GM19240 (cell line): ENCODE measurements around the gene ANKRA2.

Experiments used
- DNase-seq: peaks from one replicate; pipeline ENCODE4 v3.0.0; 2011; ENCODE audit warnings: low spot score; ENCODE audit not compliant: insufficient read length

The ANKRA2 gene

GRCh38 chr5:73565139-73565968 is at the start of gene ANKRA2, which contains the start of gene UTP15:
Gene ANKRA2, minus strand, starts transcription at chr5:73565639. Its CDS starts 2,758 bp downstream, at chr5:73562881.
Gene UTP15, plus strand, starts transcription at chr5:73565743. Its CDS starts 1,602 bp downstream, at chr5:73567345.
- peak; percentile 57 for DNase-seq

- DNase-seq, result no peak
Observed at GRCh38 chr5:73615085-73615484, 49.6 kb upstream of the ANKRA2 start.

DNA sequence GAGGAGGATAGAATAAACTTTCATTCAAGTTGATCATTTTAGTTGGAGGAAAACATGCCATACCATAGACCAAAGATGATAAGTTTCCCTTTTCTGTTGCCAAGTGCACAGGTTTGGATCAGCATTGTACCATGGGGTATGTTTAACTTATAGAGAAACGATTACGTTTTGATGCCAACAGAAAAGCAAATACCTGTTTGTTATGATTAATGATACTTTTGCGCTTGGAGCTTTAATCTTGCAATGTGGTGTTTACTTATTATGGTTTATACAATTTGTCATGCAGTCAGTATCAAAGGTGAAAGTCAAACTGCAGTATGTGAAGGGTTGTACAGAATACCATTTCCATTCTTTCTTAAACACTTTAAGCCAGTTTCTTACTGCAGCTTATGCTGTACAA is 47.4 kb upstream of the ANKRA2 start:
- DNase-seq, result no peak

DNA sequence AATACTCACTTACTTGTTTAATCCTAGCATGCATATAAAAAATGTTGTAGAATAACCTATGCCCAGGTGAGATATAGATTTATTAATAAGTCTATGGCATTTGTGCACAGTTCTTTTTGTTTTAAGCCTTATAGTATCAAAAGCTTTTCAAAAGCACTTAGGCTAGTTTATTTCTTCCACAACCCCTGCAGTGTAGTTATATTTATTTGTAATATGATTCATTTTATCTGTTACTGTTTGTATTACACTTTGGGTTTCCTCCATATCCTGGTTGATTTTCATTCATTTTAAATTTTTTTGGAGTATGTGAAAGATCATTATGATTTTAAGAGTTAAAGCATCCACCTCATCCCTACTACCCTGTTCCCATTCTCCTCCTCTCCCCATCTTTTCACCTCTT is 41.8 kb upstream of the ANKRA2 start:
- DNase-seq, result no peak

- no peak for DNase-seq
Observed at GRCh38 chr5:73606206-73606753, 40.8 kb upstream of the ANKRA2 start.

- no peak for DNase-seq
Observed at GRCh38 chr5:73605223-73606087, 40.0 kb upstream of the ANKRA2 start.

DNA sequence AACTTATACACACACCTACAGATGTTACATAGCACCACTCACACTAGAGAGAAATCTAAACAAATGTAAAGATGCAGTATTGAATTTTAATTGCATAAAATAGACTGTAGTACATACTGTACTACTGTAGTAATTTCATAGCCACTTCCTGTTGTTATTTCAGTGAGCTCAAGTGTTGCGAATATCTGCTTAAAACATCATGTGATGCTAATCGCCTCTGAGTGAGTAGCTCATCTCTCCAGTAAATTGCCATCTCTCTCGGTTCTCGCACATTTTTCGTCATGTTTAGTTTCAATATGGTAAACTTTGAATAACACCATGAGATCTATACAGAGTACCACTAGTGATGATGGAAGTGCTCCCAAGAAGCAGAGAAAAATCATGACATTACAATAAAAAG is 38.6 kb upstream of the ANKRA2 start:
- no peak for DNase-seq

GRCh38 chr5:73599380-73599779 is 33.9 kb upstream of the ANKRA2 start:
- no peak for DNase-seq

DNA sequence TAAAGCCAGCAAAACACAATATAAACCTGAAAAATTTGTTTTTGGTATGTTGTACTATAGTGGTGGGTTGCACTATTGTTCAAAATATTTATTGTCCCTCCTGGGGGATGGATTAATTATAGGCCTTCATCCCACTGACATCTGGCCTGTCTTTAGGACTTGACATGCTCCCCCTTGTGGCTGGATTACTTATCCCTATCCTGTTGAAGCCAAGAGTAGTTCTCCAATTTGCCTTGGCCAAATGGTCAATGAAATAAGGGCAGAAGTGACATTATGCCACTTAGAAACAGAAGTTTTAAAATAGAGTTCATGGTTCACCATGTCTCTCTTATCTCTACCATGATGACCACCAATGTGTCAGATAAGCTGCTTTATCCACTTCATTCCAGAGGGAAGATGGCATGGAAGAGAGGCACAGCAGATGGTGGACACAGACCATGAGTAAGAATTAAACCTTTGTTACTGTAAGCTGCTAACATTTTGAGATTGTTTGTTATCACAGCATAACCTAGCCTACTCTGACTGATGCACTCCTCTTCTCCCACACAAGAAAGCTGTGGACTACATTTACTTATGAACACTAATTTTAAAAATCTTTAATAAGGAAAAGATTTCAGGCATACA is 31.4 kb upstream of the ANKRA2 start:
- no peak for DNase-seq

GRCh38 chr5:73592551-73592950 is 27.1 kb upstream of the ANKRA2 start:
- DNase-seq, result no peak

DNA sequence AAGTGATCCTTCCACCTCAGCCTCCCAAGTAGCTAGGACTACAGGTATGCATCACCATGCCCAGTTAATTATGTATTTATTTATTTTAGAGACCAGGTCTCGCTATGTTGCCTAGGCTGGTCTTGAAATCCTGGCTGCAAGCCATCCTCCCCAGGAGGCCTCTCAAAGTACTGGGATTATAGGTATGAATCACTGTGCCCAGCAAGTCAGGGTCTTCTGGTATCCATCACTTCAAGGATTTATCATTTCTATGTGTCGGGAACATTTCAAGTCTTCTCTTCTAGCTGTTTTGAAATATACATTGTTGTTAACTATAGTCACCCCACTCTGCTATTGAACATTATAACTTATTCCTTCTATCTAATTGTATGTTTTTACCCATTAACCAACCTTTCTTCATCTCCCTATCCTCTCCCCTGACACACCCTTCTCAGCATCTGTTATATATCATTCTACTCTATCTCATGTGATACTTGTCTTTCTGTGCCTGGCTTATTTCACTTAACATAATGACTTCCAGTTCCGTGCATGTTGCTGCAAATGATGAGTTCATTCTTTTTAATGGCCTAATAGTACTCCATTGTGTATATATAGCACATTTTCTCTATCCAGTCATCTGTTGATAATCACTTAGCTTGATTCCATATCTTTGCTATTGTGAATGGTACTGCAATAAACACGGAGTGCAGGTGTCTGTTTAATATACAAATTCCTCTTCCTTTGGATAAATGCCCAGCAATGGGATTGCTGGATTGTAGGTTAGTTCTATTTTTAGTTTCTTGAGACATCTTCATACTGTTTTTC is 26.5 kb upstream of the ANKRA2 start:
- DNase-seq, result no peak

DNA sequence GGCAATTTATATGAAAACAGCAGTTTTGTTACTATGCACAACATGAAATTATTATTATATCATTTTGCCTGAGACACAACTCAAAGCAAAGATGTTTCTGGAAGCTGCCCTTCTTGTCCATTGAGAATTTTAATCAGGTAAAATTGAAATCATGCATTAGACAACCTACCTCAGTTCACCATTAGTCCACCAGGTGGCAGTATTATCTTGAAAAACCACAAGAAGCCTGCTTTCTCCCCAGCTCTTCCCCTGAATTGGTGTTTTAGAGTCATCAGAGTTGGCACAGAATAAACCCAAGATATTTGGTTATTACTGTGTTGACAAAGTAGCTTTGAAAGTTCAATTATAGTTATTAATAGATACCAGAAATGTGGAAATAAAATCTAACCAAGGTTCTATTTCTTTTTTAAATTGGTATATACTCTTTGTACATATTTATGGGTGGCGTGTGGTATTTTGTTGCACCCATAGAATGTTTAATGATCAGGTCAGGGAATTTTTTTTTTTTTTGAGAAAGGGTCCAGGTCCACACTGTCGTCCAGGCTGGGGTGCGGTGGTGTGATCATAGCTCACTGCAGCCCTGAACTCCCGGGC is 25.8 kb upstream of the ANKRA2 start:
- DNase-seq, result peak; percentile 31

GRCh38 chr5:73587923-73588322 is 22.5 kb upstream of the ANKRA2 start:
- no peak for DNase-seq

- no peak for DNase-seq
Observed at GRCh38 chr5:73582285-73583145, 17.1 kb upstream of the ANKRA2 start.

GRCh38 chr5:73565969-73566547 is 619 bp upstream of the ANKRA2 start:
- no peak for DNase-seq

DNA sequence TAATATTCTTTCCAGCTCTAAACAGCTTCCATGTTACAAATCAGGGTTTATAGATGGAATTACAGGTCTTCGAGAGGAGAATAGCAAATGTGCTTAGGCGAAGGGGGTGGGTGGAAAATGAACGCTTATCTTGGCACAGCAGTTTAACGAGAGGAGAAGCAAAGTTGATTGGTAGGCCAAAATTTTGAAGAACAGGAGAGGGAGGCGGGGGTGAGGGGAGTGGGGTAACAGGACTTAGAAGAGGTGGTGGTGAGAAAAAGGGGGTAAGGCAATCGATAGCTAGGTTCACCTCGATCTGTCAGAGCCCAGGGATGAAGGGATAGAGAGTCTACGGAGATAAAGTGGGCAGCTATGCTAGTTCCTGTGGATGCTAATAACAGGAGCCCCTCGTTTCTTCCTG is 764 bp downstream of the ANKRA2 start:
- no peak for DNase-seq

GRCh38 chr5:73564018-73564417 is 1.4 kb downstream of the ANKRA2 start:
- DNase-seq, result no peak

DNA sequence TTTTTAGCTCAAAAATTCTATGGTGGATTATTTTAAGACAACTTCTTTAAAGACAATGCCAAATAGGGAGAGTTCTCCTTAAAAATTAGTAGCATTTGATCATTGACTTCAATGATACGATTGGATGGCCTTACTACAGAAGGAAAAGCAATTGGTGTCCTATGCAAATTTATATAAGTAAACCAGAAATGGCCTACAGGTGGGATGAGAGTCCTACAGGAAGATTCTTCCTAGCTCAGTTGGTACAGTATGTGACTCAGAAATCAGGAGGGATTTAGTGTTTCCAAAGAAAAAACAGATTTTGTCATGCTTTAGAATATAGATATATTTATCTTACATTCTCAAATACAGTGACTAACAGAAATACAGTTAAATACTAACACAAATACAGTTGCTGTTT is 6.5 kb downstream of the ANKRA2 start:
- DNase-seq, result no peak

DNA sequence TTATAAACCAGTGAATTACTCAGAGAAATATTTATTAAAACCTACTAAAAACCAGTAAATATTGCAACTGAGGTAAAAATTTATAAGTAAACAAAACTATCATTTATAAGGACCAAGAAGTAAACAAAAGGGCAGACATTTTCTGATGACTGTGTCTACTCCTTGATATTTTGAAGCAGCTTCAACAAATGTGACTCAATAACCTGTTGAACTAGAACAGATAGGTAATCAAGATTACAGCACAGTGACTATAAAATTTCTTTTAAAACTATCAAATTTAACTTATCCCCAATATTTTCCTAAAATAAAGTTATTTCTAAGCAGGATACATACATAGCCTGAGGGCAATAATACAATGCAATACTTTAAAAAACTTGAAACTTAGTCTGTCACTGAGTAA is 12.8 kb downstream of the ANKRA2 start:
- no peak for DNase-seq
